Fibroblast of skin of right quadriceps (primary cell): Measurements from ENCODE around the gene NDUFAF2.

Experiments
- DNase-seq: peaks from one replicate; pipeline ENCODE4 v3.0.0-alpha.2; 2013

Gene NDUFAF2

GRCh38 chr5:61132559-61132958, 187.6 kb downstream of the NDUFAF2 start:
- DNase-seq: peak; percentile 68

GRCh38 chr5:61137835-61138234, 192.8 kb downstream of the NDUFAF2 start:
- DNase-seq: no peak

GRCh38 chr5:61139094-61139873, 194.3 kb downstream of the NDUFAF2 start:
- DNase-seq: no peak

GRCh38 chr5:61139931-61140330, 194.9 kb downstream of the NDUFAF2 start:
- no peak for DNase-seq

GRCh38 chr5:61141801-61142200, 196.8 kb downstream of the NDUFAF2 start:
- DNase-seq: no peak

- DNase-seq: no peak
Observed at GRCh38 chr5:61142391-61142790, 197.4 kb downstream of the NDUFAF2 start.

- DNase-seq: no peak
Observed at GRCh38 chr5:61142811-61143210, 197.8 kb downstream of the NDUFAF2 start.

GRCh38 chr5:61148515-61148914, 203.5 kb downstream of the NDUFAF2 start:
- no peak for DNase-seq

- no peak for DNase-seq
Observed at GRCh38 chr5:61151893-61152292, 206.9 kb downstream of the NDUFAF2 start.

- DNase-seq: no peak
Observed at GRCh38 chr5:61159070-61159469, 214.1 kb downstream of the NDUFAF2 start.

- DNase-seq: no peak
Observed at GRCh38 chr5:61159836-61160235, 214.8 kb downstream of the NDUFAF2 start.

GRCh38 chr5:61160497-61160896, 215.5 kb downstream of the NDUFAF2 start:
- no peak for DNase-seq

GRCh38 chr5:61162010-61162831, 217.2 kb downstream of the NDUFAF2 start, which contains the start of gene SMIM15:
Gene SMIM15 (minus strand): TSS chr5:61162468. CDS start chr5:61160171, 2,297 bp downstream.
- DNase-seq: peak; percentile 89

- DNase-seq: peak; percentile 28
Observed at GRCh38 chr5:61162832-61163567, 218.0 kb downstream of the NDUFAF2 start.

- no peak for DNase-seq
Observed at GRCh38 chr5:61163905-61164304, 218.9 kb downstream of the NDUFAF2 start.

GRCh38 chr5:61167382-61167781, 222.4 kb downstream of the NDUFAF2 start:
- peak; percentile 58 for DNase-seq

GRCh38 chr5:61168951-61169350, 223.9 kb downstream of the NDUFAF2 start:
- no peak for DNase-seq

- DNase-seq: no peak
Observed at GRCh38 chr5:61171479-61171878, 226.5 kb downstream of the NDUFAF2 start.

GRCh38 chr5:61176631-61177030, 231.6 kb downstream of the NDUFAF2 start:
- DNase-seq: no peak

GRCh38 chr5:61177070-61177469, 232.1 kb downstream of the NDUFAF2 start:
- DNase-seq: no peak

GRCh38 chr5:61177716-61178115, 232.7 kb downstream of the NDUFAF2 start:
- no peak for DNase-seq

- no peak for DNase-seq
Observed at GRCh38 chr5:61178702-61179101, 233.7 kb downstream of the NDUFAF2 start.

- no peak for DNase-seq
Observed at GRCh38 chr5:61180886-61181285, 235.9 kb downstream of the NDUFAF2 start.
